T-helper 17 cell (primary cell): ENCODE data around the gene RFX2. TPM values are rescaled to one million over a fixed set of nuclear protein-coding genes. Genes with fewer than 3 reads are reported as not detected.

Source experiments
- ATAC-seq: fragments of 150-1000 bp; cut with Tn5 transposase; 2 replicates; pipeline ENCODE4 v1.10.0; 2021; ENCODE audit warnings: mild to moderate bottlenecking, moderate library complexity
- DNase-seq, 3 donors: peaks; one replicate each; pipeline versions ENCODE4 v3.0.0 to v3.0.0-alpha.2; 2020 to 2021
- H3K9me3 ChIP-seq: one replicate; pipeline ENCODE4 v1.7.0; 2013; ENCODE audit warnings: low read length, mild to moderate bottlenecking; ENCODE audit not compliant: control insufficient read depth, poor library complexity, severe bottlenecking
- H3K27ac Mint-ChIP-seq: one replicate; pipeline ENCODE4 v1.8.0; 2022; ENCODE audit warnings: mild to moderate bottlenecking, moderate library complexity, mixed read lengths
- H3K27me3 Mint-ChIP-seq: one replicate; pipeline ENCODE4 v1.8.0; 2022; ENCODE audit warnings: mixed read lengths
- H3K36me3 Mint-ChIP-seq: one replicate; pipeline ENCODE4 v1.8.0; 2022; ENCODE audit warnings: low read depth, mixed read lengths
- H3K4me1 Mint-ChIP-seq: one replicate; pipeline ENCODE4 v1.8.0; 2022; ENCODE audit warnings: mild to moderate bottlenecking, mixed read lengths
- H3K4me3 Mint-ChIP-seq: one replicate; pipeline ENCODE4 v1.8.0; 2022; ENCODE audit warnings: mild to moderate bottlenecking, moderate library complexity, mixed read lengths
- total RNA-seq, 4 donors: library from RNA in 2 of 4; stranded (reverse) in 2 of 4; gene quantifications; one replicate each; pipeline ENCODE4 v1.2.3 and lab custom pipeline; 2022 to 2026

The RFX2 gene
- total RNA-seq = 10 to 100 TPM in 1 of 2 donors, 1 to 10 TPM in 1; 9.0 to 23.3 TPM
- total RNA-seq (lab: John Stamatoyannopoulos, UW) = 10.4 to 22.3 reads per million in 2 donors

- ATAC-seq = peak; percentile 97
- H3K9me3 ChIP-seq = no peaks in the 10 kb centered on the region
- peaks cover 7% of the 10 kb centered on the region for H3K36me3 Mint-ChIP-seq
- peak; percentile 98 to 99 (median 99) for DNase-seq
- peaks cover 18% of the 10 kb centered on the region for H3K27me3 Mint-ChIP-seq
- peak within 1 kb of the TSS; percentile 97 for H3K4me3 Mint-ChIP-seq
- peaks cover 20% of the 10 kb centered on the region for H3K4me1 Mint-ChIP-seq
- H3K27ac Mint-ChIP-seq = peak within 1 kb of the TSS; percentile 99
Measured at GRCh38 chr19:6110360-6110977, at the start of gene RFX2. RFX2 (minus strand) TSS chr19:6110500; CDS start chr19:6047496, 63,004 bp downstream.

- no peak for ATAC-seq
- no peak overlapping the region for H3K27ac Mint-ChIP-seq
- H3K9me3 ChIP-seq = no peaks in the 10 kb centered on the region
- no peak for DNase-seq
- no peaks in the 10 kb centered on the region for H3K36me3 Mint-ChIP-seq
- H3K4me3 Mint-ChIP-seq = no peak overlapping the region
- H3K27me3 Mint-ChIP-seq = no peaks in the 10 kb centered on the region
- no peaks in the 10 kb centered on the region for H3K4me1 Mint-ChIP-seq
Measured at GRCh38 chr19:6156033-6156432, 45.7 kb upstream of the RFX2 start.

- H3K27ac Mint-ChIP-seq = peak overlapping the region; percentile 29
- no peaks in the 10 kb centered on the region for H3K9me3 ChIP-seq
- ATAC-seq = no peak
- no peaks in the 10 kb centered on the region for H3K4me1 Mint-ChIP-seq
- H3K27me3 Mint-ChIP-seq = peaks cover 18% of the 10 kb centered on the region
- no peak for DNase-seq
- H3K4me3 Mint-ChIP-seq = peak overlapping the region; percentile 7
- H3K36me3 Mint-ChIP-seq = no peaks in the 10 kb centered on the region
Measured at GRCh38 chr19:6150289-6150688, 40.0 kb upstream of the RFX2 start.

GRCh38 chr19:6141217-6141616 is 30.9 kb upstream of the RFX2 start:
- H3K9me3 ChIP-seq = no peaks in the 10 kb centered on the region
- no peaks in the 10 kb centered on the region for H3K36me3 Mint-ChIP-seq
- no peak overlapping the region for H3K27ac Mint-ChIP-seq
- peaks cover 13% of the 10 kb centered on the region for H3K27me3 Mint-ChIP-seq
- H3K4me3 Mint-ChIP-seq = no peak overlapping the region
- H3K4me1 Mint-ChIP-seq = no peaks in the 10 kb centered on the region
- DNase-seq (no peak), ATAC-seq (no peak)

- Mint-ChIP-seq H3K4me3 (no peak overlapping the region), H3K27ac (no peak overlapping the region), H3K27me3 (peaks cover 7% of the 10 kb centered on the region), H3K36me3 (no peaks in the 10 kb centered on the region), H3K4me1 (no peaks in the 10 kb centered on the region)
- no peaks in the 10 kb centered on the region for H3K9me3 ChIP-seq
- DNase-seq = no peak
- ATAC-seq = no peak
Measured at GRCh38 chr19:6138511-6138910, 28.2 kb upstream of the RFX2 start.

- Mint-ChIP-seq H3K36me3 (no peaks in the 10 kb centered on the region), H3K4me3 (no peak overlapping the region), H3K4me1 (no peaks in the 10 kb centered on the region), H3K27me3 (peaks cover 7% of the 10 kb centered on the region), H3K27ac (no peak overlapping the region)
- H3K9me3 ChIP-seq = no peaks in the 10 kb centered on the region
- DNase-seq (no peak), ATAC-seq (no peak)
Measured at GRCh38 chr19:6138066-6138465, 27.8 kb upstream of the RFX2 start.

GRCh38 chr19:6133231-6133630 is 22.9 kb upstream of the RFX2 start:
- no peaks in the 10 kb centered on the region for H3K36me3 Mint-ChIP-seq
- ATAC-seq (no peak), DNase-seq (no peak)
- no peaks in the 10 kb centered on the region for H3K27me3 Mint-ChIP-seq
- no peaks in the 10 kb centered on the region for H3K4me1 Mint-ChIP-seq
- no peak overlapping the region for H3K27ac Mint-ChIP-seq
- no peak overlapping the region for H3K4me3 Mint-ChIP-seq
- no peaks in the 10 kb centered on the region for H3K9me3 ChIP-seq

- Mint-ChIP-seq H3K36me3 (no peaks in the 10 kb centered on the region), H3K4me1 (no peaks in the 10 kb centered on the region), H3K4me3 (no peak overlapping the region), H3K27me3 (no peaks in the 10 kb centered on the region), H3K27ac (no peak overlapping the region)
- ATAC-seq = no peak
- DNase-seq = no peak
- no peaks in the 10 kb centered on the region for H3K9me3 ChIP-seq
Measured at GRCh38 chr19:6132482-6132881, 22.2 kb upstream of the RFX2 start.

GRCh38 chr19:6127716-6128335 is 17.5 kb upstream of the RFX2 start:
- H3K36me3 Mint-ChIP-seq = no peaks in the 10 kb centered on the region
- no peak overlapping the region for H3K27ac Mint-ChIP-seq
- no peak overlapping the region for H3K4me3 Mint-ChIP-seq
- H3K9me3 ChIP-seq = no peaks in the 10 kb centered on the region
- no peak for ATAC-seq
- H3K4me1 Mint-ChIP-seq = peaks cover 4% of the 10 kb centered on the region
- no peaks in the 10 kb centered on the region for H3K27me3 Mint-ChIP-seq
- no peak for DNase-seq

GRCh38 chr19:6126335-6126974 is 16.2 kb upstream of the RFX2 start:
- peak; percentile 68 for ATAC-seq
- H3K27ac Mint-ChIP-seq = no peak overlapping the region
- no peaks in the 10 kb centered on the region for H3K36me3 Mint-ChIP-seq

GRCh38 chr19:6125571-6125989 is 15.3 kb upstream of the RFX2 start:
- Mint-ChIP-seq H3K4me3 (no peak overlapping the region), H3K27ac (no peak overlapping the region), H3K27me3 (no peaks in the 10 kb centered on the region), H3K4me1 (peaks cover 6% of the 10 kb centered on the region), H3K36me3 (no peaks in the 10 kb centered on the region)
- peak; percentile 91 for ATAC-seq
- H3K9me3 ChIP-seq = no peaks in the 10 kb centered on the region
- DNase-seq = peak; percentile 26 to 48 (median 44)

More at GRCh38 chr19:6126335-6126974, 16.2 kb upstream of the RFX2 start:
- Mint-ChIP-seq H3K4me1 (peaks cover 6% of the 10 kb centered on the region), H3K27me3 (no peaks in the 10 kb centered on the region), H3K4me3 (no peak overlapping the region)
- no peak for DNase-seq
- H3K9me3 ChIP-seq = no peaks in the 10 kb centered on the region

- DNase-seq = no peak
- Mint-ChIP-seq H3K36me3 (peaks cover 3% of the 10 kb centered on the region), H3K4me3 (no peak overlapping the region), H3K4me1 (peaks cover 3% of the 10 kb centered on the region), H3K27me3 (peaks cover 7% of the 10 kb centered on the region), H3K27ac (no peak overlapping the region)
- H3K9me3 ChIP-seq = no peaks in the 10 kb centered on the region
- no peak for ATAC-seq
Measured at GRCh38 chr19:6119031-6119430, 8.7 kb upstream of the RFX2 start.

- H3K9me3 ChIP-seq = no peaks in the 10 kb centered on the region
- DNase-seq (no peak), ATAC-seq (no peak)
- Mint-ChIP-seq H3K27me3 (peaks cover 7% of the 10 kb centered on the region), H3K4me3 (no peak overlapping the region), H3K4me1 (peaks cover 3% of the 10 kb centered on the region), H3K36me3 (peaks cover 3% of the 10 kb centered on the region), H3K27ac (no peak overlapping the region)
Measured at GRCh38 chr19:6118043-6118442, 7.7 kb upstream of the RFX2 start.
